Trophoblast cell (in vitro differentiated cells and primary cell): ENCODE measurements around the gene KHDC4.
"Not testable (repeated sequence)": the region's sequence is repeated elsewhere in the genome, so short reads cannot be mapped to it uniquely, and the experiment has no call there.

Experiments
- DNase-seq, 2 donors: peaks; one replicate each; pipeline ENCODE4 v3.0.0-alpha.2; 2016
- H2AFZ ChIP-seq: 2 replicates; pipeline ENCODE4 v1.6.1; 2013; ENCODE audit warnings: low read length, moderate library complexity, mild to moderate bottlenecking; ENCODE audit not compliant: insufficient read depth, poor library complexity
- H2AK5ac ChIP-seq: 2 replicates; pipeline ENCODE4 v1.6.1; 2013; ENCODE audit warnings: mild to moderate bottlenecking, low read length
- H2BK120ac ChIP-seq: 2 replicates; pipeline ENCODE4 v1.6.1; 2013; ENCODE audit warnings: low read length, mild to moderate bottlenecking, moderate library complexity; ENCODE audit not compliant: insufficient read depth, poor library complexity
- H2BK12ac ChIP-seq: 2 replicates; pipeline ENCODE4 v1.6.1; 2013; ENCODE audit warnings: mild to moderate bottlenecking, low read length, moderate library complexity
- H2BK5ac ChIP-seq: 2 replicates; pipeline ENCODE4 v1.6.1; 2013; ENCODE audit warnings: low read length, low read depth, moderate library complexity, mild to moderate bottlenecking; ENCODE audit not compliant: poor library complexity
- H3K14ac ChIP-seq: 2 replicates; pipeline ENCODE4 v1.6.1; 2013; ENCODE audit warnings: mild to moderate bottlenecking, low read length
- H3K18ac ChIP-seq: 2 replicates; pipeline ENCODE4 v1.6.1; 2013; ENCODE audit warnings: mild to moderate bottlenecking, low read length
- H3K23ac ChIP-seq: 2 replicates; pipeline ENCODE4 v1.6.1; 2013; ENCODE audit warnings: low read length
- H3K27ac ChIP-seq: 2 replicates; pipeline ENCODE4 v1.5.1; 2013; ENCODE audit warnings: low read depth, mild to moderate bottlenecking, inconsistent platforms, low read length, moderate library complexity
- H3K27me3 ChIP-seq: 2 replicates; pipeline ENCODE4 v1.6.1; 2013; ENCODE audit warnings: inconsistent platforms, mild to moderate bottlenecking, low read length, moderate library complexity; ENCODE audit not compliant: insufficient read depth
- H3K36me3 ChIP-seq, 2 experiments: 1 replicate in 1 of 2; 2 replicates in 1 of 2; pipeline ENCODE4 v1.6.1; 2013; ENCODE audit warnings: low read length in 2 of 2, mild to moderate bottlenecking in 2 of 2, moderate library complexity in 1 of 2; ENCODE audit not compliant: insufficient read depth in 2 of 2, control insufficient read depth in 1 of 2
- H3K4ac ChIP-seq: 2 replicates; pipeline ENCODE4 v1.6.1; 2013; ENCODE audit warnings: low read depth, mild to moderate bottlenecking, low read length, moderate library complexity
- H3K4me1 ChIP-seq, 2 experiments: 1 replicate in 1 of 2; 2 replicates in 1 of 2; pipeline ENCODE4 v1.6.1; 2013; ENCODE audit warnings: low read length in 2 of 2, mild to moderate bottlenecking in 2 of 2, moderate library complexity in 1 of 2; ENCODE audit not compliant: insufficient read depth in 2 of 2, control insufficient read depth in 1 of 2
- H3K4me2 ChIP-seq: 2 replicates; pipeline ENCODE4 v1.6.1; 2013; ENCODE audit warnings: inconsistent platforms, mild to moderate bottlenecking, low read length, moderate library complexity
- H3K4me3 ChIP-seq: 2 replicates; pipeline ENCODE4 v1.5.1; 2013; ENCODE audit warnings: mild to moderate bottlenecking, low read depth, low read length, inconsistent platforms
- H3K79me1 ChIP-seq: one replicate; pipeline ENCODE4 v1.6.1; 2013; ENCODE audit warnings: low read length
- H3K79me2 ChIP-seq: 2 replicates; pipeline ENCODE4 v1.6.1; 2013; ENCODE audit warnings: low read length, mild to moderate bottlenecking; ENCODE audit not compliant: control insufficient read depth, insufficient read depth, poor library complexity
- H3K9ac ChIP-seq: 2 replicates; pipeline ENCODE4 v1.6.1; 2013; ENCODE audit warnings: mild to moderate bottlenecking, low read length
- H3K9me3 ChIP-seq: 2 replicates; pipeline ENCODE4 v1.6.1; 2013; ENCODE audit warnings: low read depth, mild to moderate bottlenecking, control low read depth, inconsistent platforms, low read length; ENCODE audit not compliant: insufficient read depth
- H4K12ac ChIP-seq: 2 replicates; pipeline ENCODE4 v1.6.1; 2013; ENCODE audit warnings: low read depth, mild to moderate bottlenecking, low read length, moderate library complexity
- H4K8ac ChIP-seq: 2 replicates; pipeline ENCODE4 v1.6.1; 2013; ENCODE audit warnings: low read depth, mild to moderate bottlenecking, low read length, moderate library complexity
- H4K91ac ChIP-seq: one replicate; pipeline ENCODE4 v1.6.1; 2013; ENCODE audit warnings: low read depth, mild to moderate bottlenecking, low read length, moderate library complexity
- WGBS: extraction: QIAGEN DNeasy Blood & Tissue Kit; methylation state at CpG from one replicate; pipeline ENCODE4 v1.1.7; 2013; ENCODE audit warnings: missing lambda C conversion rate; ENCODE audit not compliant: insufficient read length, insufficient coverage; ENCODE audit errors: extremely low coverage; 5-methylcytosine and 5-hydroxymethylcytosine counted together

KHDC4 gene

GRCh38 chr1:155897746-155898145, 36.5 kb downstream of the KHDC4 start:
- Histone ChIP-seq H2BK5ac (no peak overlapping the region), H3K9me3 (no peaks in the 10 kb centered on the region), H3K14ac (no peak overlapping the region), H3K27ac (no peak overlapping the region), H3K23ac (no peak overlapping the region), H4K12ac (no peak overlapping the region), H3K18ac (no peak overlapping the region), H3K79me1 (no peaks in the 10 kb centered on the region), H2AK5ac (no peak overlapping the region), H3K9ac (no peak overlapping the region), H2BK120ac (no peak overlapping the region), H3K36me3 (peaks cover 24 to 36% of the 10 kb centered on the region in 2 experiments), H2BK12ac (no peak overlapping the region), H3K79me2 (no peaks in the 10 kb centered on the region), H3K4ac (no peak overlapping the region), H2AFZ (no peak overlapping the region), H4K8ac (no peak overlapping the region), H3K27me3 (no peaks in the 10 kb centered on the region), H3K4me3 (no peak overlapping the region), H3K4me1 (no peaks in the 10 kb centered on the region), H3K4me2 (no peak overlapping the region), H4K91ac (no peak overlapping the region)
- WGBS, result no CpG with 5 or more reads among the region's 1 CpG
- DNase-seq, result no peak

GRCh38 chr1:155896476-155896875, 37.7 kb downstream of the KHDC4 start:
- H2BK120ac ChIP-seq, H3K27ac ChIP-seq, H3K79me2 ChIP-seq, H3K27me3 ChIP-seq, H3K23ac ChIP-seq, H3K4me1 ChIP-seq, H3K9me3 ChIP-seq, H3K18ac ChIP-seq, H2BK5ac ChIP-seq, H4K12ac ChIP-seq, H3K14ac ChIP-seq, H3K4me3 ChIP-seq, H3K79me1 ChIP-seq, H4K8ac ChIP-seq, H3K9ac ChIP-seq, H4K91ac ChIP-seq, H2AFZ ChIP-seq, H3K4ac ChIP-seq, H2BK12ac ChIP-seq, H2AK5ac ChIP-seq, H3K4me2 ChIP-seq: not testable (repeated sequence)
- peak; percentile 38 to 67 for DNase-seq
- WGBS, result no CpG with 5 or more reads among the region's 8 CpGs
- H3K36me3 ChIP-seq, result peaks cover 16 to 29% of the 10 kb centered on the region in 2 experiments

GRCh38 chr1:155895617-155896016, 38.6 kb downstream of the KHDC4 start:
- not testable (repeated sequence) for H3K27me3 ChIP-seq, H3K18ac ChIP-seq, H2BK12ac ChIP-seq, H3K4me1 ChIP-seq, H4K8ac ChIP-seq, H3K4me2 ChIP-seq, H3K4me3 ChIP-seq, H3K79me2 ChIP-seq, H2BK5ac ChIP-seq, H2AK5ac ChIP-seq, H3K79me1 ChIP-seq, H3K9me3 ChIP-seq, H4K91ac ChIP-seq, DNase-seq, H4K12ac ChIP-seq, H3K14ac ChIP-seq, H3K9ac ChIP-seq, H2AFZ ChIP-seq, H3K4ac ChIP-seq, H3K27ac ChIP-seq, H3K23ac ChIP-seq, H2BK120ac ChIP-seq
- H3K36me3 ChIP-seq, result peaks cover 7 to 21% of the 10 kb centered on the region in 2 experiments
- WGBS, result no CpG with 5 or more reads among the region's 6 CpGs

- Histone ChIP-seq H3K4me1 (no peaks in the 10 kb centered on the region), H3K79me2 (no peaks in the 10 kb centered on the region), H3K9ac (no peak overlapping the region), H3K4me3 (no peak overlapping the region), H2AK5ac (no peak overlapping the region), H3K79me1 (no peaks in the 10 kb centered on the region), H3K18ac (no peak overlapping the region), H2BK120ac (no peak overlapping the region), H2AFZ (no peak overlapping the region), H3K27me3 (no peaks in the 10 kb centered on the region), H3K27ac (no peak overlapping the region), H3K4ac (no peak overlapping the region), H3K4me2 (no peak overlapping the region), H3K14ac (no peak overlapping the region), H2BK12ac (no peak overlapping the region), H4K12ac (no peak overlapping the region), H3K23ac (no peak overlapping the region), H3K9me3 (no peaks in the 10 kb centered on the region), H4K91ac (no peak overlapping the region), H3K36me3 (peaks cover 7% of the 10 kb centered on the region in 2 experiments), H4K8ac (no peak overlapping the region), H2BK5ac (no peak overlapping the region)
- no CpG with 5 or more reads among the region's 10 CpGs for WGBS
- DNase-seq, result peak; percentile 34 to 61
Measured at GRCh38 chr1:155893389-155894142, 40.6 kb downstream of the KHDC4 start.
